ENCODE results near the gene NT5C. TPM values are rescaled to one million over a fixed set of nuclear protein-coding genes. Genes with fewer than 3 reads are reported as not detected.

The NT5C gene
- total RNA-seq, 1 experiment from 2014 or later: 115 TPM

DNA sequence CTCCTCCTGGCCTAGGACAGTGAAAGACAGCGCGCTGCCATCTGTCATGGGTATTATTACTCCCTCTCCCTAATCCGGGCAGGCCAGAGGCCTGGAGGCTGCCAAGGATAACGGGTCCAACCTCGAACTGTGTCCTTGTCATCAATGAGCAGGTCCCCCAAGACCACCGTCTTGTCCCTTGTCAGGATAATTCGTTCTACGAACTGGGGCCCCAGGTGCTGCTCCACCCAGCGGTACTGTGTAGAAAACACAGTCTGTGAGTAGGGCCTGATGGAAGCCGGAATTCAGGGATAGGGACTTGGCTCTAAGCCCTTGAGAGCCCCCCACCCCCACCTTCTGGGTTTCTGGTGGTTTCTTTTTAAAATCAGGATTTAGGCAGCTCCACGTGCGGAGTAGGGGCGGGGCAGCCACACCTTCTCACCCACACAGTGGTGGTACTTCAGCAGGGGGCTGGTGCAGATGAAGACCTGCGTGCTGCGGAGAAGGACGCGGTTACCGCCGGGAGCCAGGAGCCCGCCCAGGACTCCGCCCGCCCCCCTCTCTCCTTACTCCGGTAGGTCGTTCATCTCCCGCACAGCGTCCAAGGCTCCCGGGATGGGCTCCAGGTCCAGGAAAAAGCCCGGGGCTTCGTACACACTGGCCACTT is 787 bp downstream of the NT5C start:
- Histone ChIP-seq H3K27ac (ENCODE audit: low read depth, low read length) (peak overlapping the region; percentile 99), H4K20me1 (ENCODE audit: insufficient read depth) (no peaks in the 10 kb centered on the region), H3K27me3 (ENCODE audit: insufficient read depth, low read length) (no peaks in the 10 kb centered on the region), H3K36me3 (ENCODE audit: control insufficient read depth in 1 of 2, insufficient read depth in 2 of 2, low read length in 2 of 2) (peaks cover 4 to 38% of the 10 kb centered on the region in 2 experiments; a peak in 1 of 4 replicates), H3K4me2 (ENCODE audit: low read length) (peak overlapping the region; percentile 86), H3K4me3 (replicated peaks in 1 of 2; ENCODE audit: low read depth in 1 of 2, low read length in 2 of 2) (peak overlapping the region; percentile 85), H3K9me2 (ENCODE audit: insufficient read depth) (no peaks in the 10 kb centered on the region), H3K9me3 (ENCODE audit: control insufficient read depth in 1 of 2, insufficient read depth in 1 of 2, low read depth in 1 of 2, low read length in 2 of 2) (no peaks in the 10 kb centered on the region), H3K4me1 (ENCODE audit: control insufficient read depth in 1 of 2, insufficient read depth in 2 of 2, low read length in 2 of 2) (peaks cover 31 to 75% of the 10 kb centered on the region in 2 experiments), H2AFZ (ENCODE audit: low read depth, low read length, poor library complexity, severe bottlenecking) (no peak overlapping the region), H3K79me2 (ENCODE audit: insufficient read depth, low read length) (peaks cover 65% of the 10 kb centered on the region), H3K9ac (ENCODE audit: low read length) (peak overlapping the region; percentile 99)
- ATAC-seq (peak; percentile 64), DNase-seq (ENCODE audit: low read depth, low spot score) (peak; percentile 69)
- intact Hi-C loops (cut with micrococcal nuclease): loop anchor here (1.0 kb wide), 2 partner anchors 16 to 41 kb away; no protein-coding TSS in a partner anchor
- ChIA-PET RAD21 (ENCODE audit: low non-redundant PET in 1 of 2, low total read pairs in 2 of 2, uncharacterized antibody in 2 of 2, unreplicated experiment in 2 of 2) (interaction anchor here (0.9 to 1.2 kb wide), 3 partner anchors 17 to 71 kb away, joined by 3 to 4 read pairs (median 3); no protein-coding TSS in a partner anchor), POLR2A (interaction anchor here (0.7 to 2.2 kb wide), 16 partner anchors 9 to 169 kb away, joined by 3 to 7 read pairs (median 4); partner anchors contain the start of genes ARMC7 and JPT1), CTCF (interaction anchor here (0.6 to 4.9 kb wide), 11 partner anchors 10 to 169 kb away, joined by 3 to 50 read pairs (median 5); partner anchors contain the start of genes ARMC7 and MIF4GD)
- TSS peak; percentile 63 for BruUV-seq (replicated peaks)
- TF ChIP-seq EGR1 (IDR thresholded peaks at IDR 0.05; ENCODE audit: low read depth) (no peak), YY1 (IDR thresholded peaks at IDR 0.05; ENCODE audit: extremely low read depth, insufficient replicate concordance, low read depth, low read length) (peak; percentile 36)
- TF ChIP-seq, protein P1, sequence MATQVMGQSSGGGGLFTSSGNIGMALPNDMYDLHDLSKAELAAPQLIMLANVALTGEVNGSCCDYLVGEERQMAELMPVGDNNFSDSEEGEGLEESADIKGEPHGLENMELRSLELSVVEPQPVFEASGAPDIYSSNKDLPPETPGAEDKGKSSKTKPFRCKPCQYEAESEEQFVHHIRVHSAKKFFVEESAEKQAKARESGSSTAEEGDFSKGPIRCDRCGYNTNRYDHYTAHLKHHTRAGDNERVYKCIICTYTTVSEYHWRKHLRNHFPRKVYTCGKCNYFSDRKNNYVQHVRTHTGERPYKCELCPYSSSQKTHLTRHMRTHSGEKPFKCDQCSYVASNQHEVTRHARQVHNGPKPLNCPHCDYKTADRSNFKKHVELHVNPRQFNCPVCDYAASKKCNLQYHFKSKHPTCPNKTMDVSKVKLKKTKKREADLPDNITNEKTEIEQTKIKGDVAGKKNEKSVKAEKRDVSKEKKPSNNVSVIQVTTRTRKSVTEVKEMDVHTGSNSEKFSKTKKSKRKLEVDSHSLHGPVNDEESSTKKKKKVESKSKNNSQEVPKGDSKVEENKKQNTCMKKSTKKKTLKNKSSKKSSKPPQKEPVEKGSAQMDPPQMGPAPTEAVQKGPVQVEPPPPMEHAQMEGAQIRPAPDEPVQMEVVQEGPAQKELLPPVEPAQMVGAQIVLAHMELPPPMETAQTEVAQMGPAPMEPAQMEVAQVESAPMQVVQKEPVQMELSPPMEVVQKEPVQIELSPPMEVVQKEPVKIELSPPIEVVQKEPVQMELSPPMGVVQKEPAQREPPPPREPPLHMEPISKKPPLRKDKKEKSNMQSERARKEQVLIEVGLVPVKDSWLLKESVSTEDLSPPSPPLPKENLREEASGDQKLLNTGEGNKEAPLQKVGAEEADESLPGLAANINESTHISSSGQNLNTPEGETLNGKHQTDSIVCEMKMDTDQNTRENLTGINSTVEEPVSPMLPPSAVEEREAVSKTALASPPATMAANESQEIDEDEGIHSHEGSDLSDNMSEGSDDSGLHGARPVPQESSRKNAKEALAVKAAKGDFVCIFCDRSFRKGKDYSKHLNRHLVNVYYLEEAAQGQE (IDR thresholded peaks at IDR 0.05; ENCODE audit: low read depth): no peak
- TF ChIP-seq, protein P2, sequence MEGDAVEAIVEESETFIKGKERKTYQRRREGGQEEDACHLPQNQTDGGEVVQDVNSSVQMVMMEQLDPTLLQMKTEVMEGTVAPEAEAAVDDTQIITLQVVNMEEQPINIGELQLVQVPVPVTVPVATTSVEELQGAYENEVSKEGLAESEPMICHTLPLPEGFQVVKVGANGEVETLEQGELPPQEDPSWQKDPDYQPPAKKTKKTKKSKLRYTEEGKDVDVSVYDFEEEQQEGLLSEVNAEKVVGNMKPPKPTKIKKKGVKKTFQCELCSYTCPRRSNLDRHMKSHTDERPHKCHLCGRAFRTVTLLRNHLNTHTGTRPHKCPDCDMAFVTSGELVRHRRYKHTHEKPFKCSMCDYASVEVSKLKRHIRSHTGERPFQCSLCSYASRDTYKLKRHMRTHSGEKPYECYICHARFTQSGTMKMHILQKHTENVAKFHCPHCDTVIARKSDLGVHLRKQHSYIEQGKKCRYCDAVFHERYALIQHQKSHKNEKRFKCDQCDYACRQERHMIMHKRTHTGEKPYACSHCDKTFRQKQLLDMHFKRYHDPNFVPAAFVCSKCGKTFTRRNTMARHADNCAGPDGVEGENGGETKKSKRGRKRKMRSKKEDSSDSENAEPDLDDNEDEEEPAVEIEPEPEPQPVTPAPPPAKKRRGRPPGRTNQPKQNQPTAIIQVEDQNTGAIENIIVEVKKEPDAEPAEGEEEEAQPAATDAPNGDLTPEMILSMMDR (IDR thresholded peaks at IDR 0.05 in 2 of 3, conservative IDR thresholded peaks at IDR 0.05 in 1 of 3; ENCODE audit: borderline replicate concordance in 1 of 3, insufficient read depth in 1 of 3, low read depth in 2 of 3, low read length in 2 of 3): peak in 2 of 3 experiments; percentile 77 to 86; a peak in 4 of 6 replicates

Data from HCT116 (cell line).